CD4-positive, alpha-beta memory T cell (primary cell): ENCODE results near the gene CHCHD6. TPM values are rescaled to one million over a fixed set of nuclear protein-coding genes. Genes with fewer than 3 reads are reported as not detected.

ENCODE experiments used
- CTCF ChIA-PET: fragments of 350-600 bp; sonication (Branson Sonifier 250); formaldehyde crosslinking; loops from one replicate; lab custom pipeline; 2021; ENCODE audit warnings: inconsistent platforms; ENCODE audit not compliant: partially characterized antibody; lab: Charles Lee
- POLR2A ChIA-PET: fragments of 350-600 bp; sonication (Branson Sonifier 250); formaldehyde crosslinking; loops from one replicate; lab custom pipeline; 2021; ENCODE audit not compliant: partially characterized antibody; lab: Charles Lee
- DNase-seq, 5 donors: peaks; one replicate each; pipeline versions ENCODE4 v3.0.0 to v3.0.0-alpha.2; 2020 to 2022; ENCODE audit warnings: mixed read lengths in 1 of 5
- H3K27ac ChIP-seq: one replicate; pipeline ENCODE4 v1.7.0; 2013; ENCODE audit warnings: low read depth, low read length
- H3K27me3 ChIP-seq: 2 replicates; pipeline ENCODE4 v1.7.0; 2013; ENCODE audit warnings: mild to moderate bottlenecking, low read length, moderate library complexity; ENCODE audit not compliant: insufficient read depth
- H3K36me3 ChIP-seq: 2 replicates; pipeline ENCODE4 v1.7.0; 2013; ENCODE audit warnings: mild to moderate bottlenecking, low read length, moderate library complexity; ENCODE audit not compliant: insufficient read depth
- H3K4me1 ChIP-seq: 2 replicates; pipeline ENCODE4 v1.7.0; 2013; ENCODE audit warnings: mild to moderate bottlenecking, low read length, moderate library complexity; ENCODE audit not compliant: insufficient read depth
- H3K4me3 ChIP-seq, 2 donors: one replicate each; pipeline ENCODE4 v1.7.0; 2013; ENCODE audit warnings: low read length in 2 of 2, mild to moderate bottlenecking in 1 of 2
- H3K9me3 ChIP-seq, 2 donors: one replicate each; pipeline ENCODE4 v1.7.0; 2013; ENCODE audit warnings: low read length in 2 of 2, control low read depth in 1 of 2; ENCODE audit not compliant: control insufficient read depth in 1 of 2
- H3K27ac Mint-ChIP-seq, 7 donors: one replicate each; pipeline ENCODE4 v1.8.0; 2020 to 2021; ENCODE audit warnings: mixed read lengths in 7 of 7, mild to moderate bottlenecking in 6 of 7, inconsistent platforms in 3 of 7, moderate library complexity in 3 of 7
- H3K27me3 Mint-ChIP-seq, 2 donors: one replicate each; pipeline ENCODE4 v1.8.0; 2020 to 2021; ENCODE audit warnings: mixed read lengths in 2 of 2
- H3K36me3 Mint-ChIP-seq, 2 donors: one replicate each; pipeline ENCODE4 v1.8.0; 2020 to 2021; ENCODE audit warnings: mixed read lengths in 2 of 2, inconsistent platforms in 1 of 2, mild to moderate bottlenecking in 1 of 2
- H3K4me1 Mint-ChIP-seq, 4 donors: one replicate each; pipeline ENCODE4 v1.8.0; 2020 to 2021; ENCODE audit warnings: mixed read lengths in 4 of 4, mild to moderate bottlenecking in 1 of 4
- H3K4me3 Mint-ChIP-seq, 8 donors: one replicate each; pipeline ENCODE4 v1.8.0; 2020 to 2021; ENCODE audit warnings: mixed read lengths in 8 of 8, mild to moderate bottlenecking in 7 of 8, moderate library complexity in 6 of 8, inconsistent platforms in 3 of 8
- H3K9me3 Mint-ChIP-seq, 8 donors: one replicate each; pipeline ENCODE4 v1.8.0; 2020 to 2021; ENCODE audit warnings: mixed read lengths in 8 of 8, mild to moderate bottlenecking in 5 of 8, inconsistent platforms in 3 of 8, moderate library complexity in 1 of 8
- intact Hi-C: fragments of 100-400 bp; cut with micrococcal nuclease; formaldehyde crosslinking; loops from one replicate; pipeline ENCODE4 v1.15.1; 2023
- polyA plus RNA-seq, 2 donors: library from polyadenylated mRNA; unstranded; fragments of 300-500 nt; fragmentation: Illumina TruSeq; gene quantifications; one replicate each; pipeline ENCODE4 v1.2.3, GENCODE V29; 2021
- total RNA-seq, 2 experiments: library from RNA; stranded (reverse); gene quantifications; one replicate each; pipeline ENCODE4 v1.2.3, GENCODE V29; 2021

Gene CHCHD6
- total and polyA plus RNA-seq, 4 experiments from 2014 or later = 7.3 to 12.3 (median 10.2) TPM

GRCh38 chr3:126895178-126896066, 191.4 kb downstream of the CHCHD6 start:
- H3K27me3 Mint-ChIP-seq = no peaks in the 10 kb centered on the region
- no peak overlapping the region for H3K27ac Mint-ChIP-seq
- H3K4me3 Mint-ChIP-seq = no peak overlapping the region
- intact Hi-C loops = no loop called here
- Histone ChIP-seq H3K27me3 (no peaks in the 10 kb centered on the region), H3K9me3 (no peaks in the 10 kb centered on the region), H3K27ac (no peak overlapping the region), H3K36me3 (no peaks in the 10 kb centered on the region), H3K4me3 (no peak overlapping the region), H3K4me1 (no peaks in the 10 kb centered on the region)
- POLR2A ChIA-PET = no interaction called here
- CTCF ChIA-PET = no interaction called here
- H3K36me3 Mint-ChIP-seq = peaks cover 0 to 6% of the 10 kb centered on the region in 2 donors
- no peak for DNase-seq
- H3K4me1 Mint-ChIP-seq = peaks cover 0 to 4% (median 1%) of the 10 kb centered on the region in 4 donors
- no peaks in the 10 kb centered on the region for H3K9me3 Mint-ChIP-seq

GRCh38 chr3:126896067-126896441, 192.0 kb downstream of the CHCHD6 start:
- Histone ChIP-seq H3K27me3 (no peaks in the 10 kb centered on the region), H3K4me1 (no peaks in the 10 kb centered on the region), H3K4me3 (no peak overlapping the region), H3K27ac (no peak overlapping the region), H3K9me3 (no peaks in the 10 kb centered on the region), H3K36me3 (no peaks in the 10 kb centered on the region)
- Mint-ChIP-seq H3K4me3 (no peak overlapping the region), H3K27me3 (no peaks in the 10 kb centered on the region), H3K4me1 (peaks cover 0 to 4% (median 1%) of the 10 kb centered on the region in 4 donors), H3K36me3 (peaks cover 0 to 7% of the 10 kb centered on the region in 2 donors), H3K9me3 (no peaks in the 10 kb centered on the region), H3K27ac (peak overlapping the region in 1 of 7 donors; percentile 57)
- intact Hi-C loops = no loop called here
- no peak for DNase-seq
- POLR2A ChIA-PET = no interaction called here
- CTCF ChIA-PET = no interaction called here

- H3K27me3 ChIP-seq = no peaks in the 10 kb centered on the region
Observed at GRCh38 chr3:126896968-126897367, 192.9 kb downstream of the CHCHD6 start.

DNA sequence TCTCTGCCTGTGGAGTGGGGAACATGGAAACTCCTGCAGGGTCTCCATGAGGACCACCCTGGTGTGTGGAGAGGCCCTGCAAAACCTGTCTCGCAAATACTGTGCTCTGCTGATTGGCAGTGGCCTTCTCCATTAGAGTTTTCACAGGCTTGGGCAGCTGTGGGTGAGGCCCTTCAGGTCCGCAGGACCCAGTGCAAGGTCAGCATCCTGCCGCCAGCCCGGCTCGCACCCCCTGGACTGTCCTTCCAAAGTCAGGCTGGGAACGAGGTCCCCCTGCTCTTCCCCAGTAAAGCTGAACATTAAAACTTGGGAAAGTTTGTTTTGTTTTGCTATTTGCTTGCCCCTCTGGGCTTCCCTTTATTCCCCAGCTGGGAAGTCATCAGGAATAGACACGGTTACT, 193.9 kb downstream of the CHCHD6 start:
- Histone ChIP-seq H3K4me1 (no peaks in the 10 kb centered on the region), H3K9me3 (no peaks in the 10 kb centered on the region), H3K27me3 (no peaks in the 10 kb centered on the region), H3K4me3 (no peak overlapping the region), H3K36me3 (no peaks in the 10 kb centered on the region), H3K27ac (no peak overlapping the region)
- intact Hi-C loops = no loop called here
- Mint-ChIP-seq H3K4me1 (peaks cover 0 to 3% (median 0%) of the 10 kb centered on the region in 4 donors), H3K27me3 (no peaks in the 10 kb centered on the region), H3K9me3 (no peaks in the 10 kb centered on the region), H3K27ac (no peak overlapping the region), H3K36me3 (peaks cover 0 to 3% of the 10 kb centered on the region in 2 donors), H3K4me3 (no peak overlapping the region)
- ChIA-PET CTCF (no interaction called here), POLR2A (no interaction called here)
- DNase-seq = no peak

More at GRCh38 chr3:126896968-126897367, 192.9 kb downstream of the CHCHD6 start:
- no peak overlapping the region for H3K4me3 ChIP-seq
- Mint-ChIP-seq H3K27me3 (no peaks in the 10 kb centered on the region), H3K9me3 (no peaks in the 10 kb centered on the region), H3K4me3 (no peak overlapping the region), H3K4me1 (peaks cover 0 to 4% (median 1%) of the 10 kb centered on the region in 4 donors), H3K36me3 (peaks cover 0 to 7% of the 10 kb centered on the region in 2 donors), H3K27ac (peak overlapping the region in 1 of 7 donors; percentile 30)
- intact Hi-C loops = no loop called here
- no peaks in the 10 kb centered on the region for H3K36me3 ChIP-seq
- POLR2A ChIA-PET = no interaction called here
- no peaks in the 10 kb centered on the region for H3K9me3 ChIP-seq
- no peak for DNase-seq
- no peak overlapping the region for H3K27ac ChIP-seq
- H3K4me1 ChIP-seq = no peaks in the 10 kb centered on the region
- CTCF ChIA-PET = no interaction called here

DNA sequence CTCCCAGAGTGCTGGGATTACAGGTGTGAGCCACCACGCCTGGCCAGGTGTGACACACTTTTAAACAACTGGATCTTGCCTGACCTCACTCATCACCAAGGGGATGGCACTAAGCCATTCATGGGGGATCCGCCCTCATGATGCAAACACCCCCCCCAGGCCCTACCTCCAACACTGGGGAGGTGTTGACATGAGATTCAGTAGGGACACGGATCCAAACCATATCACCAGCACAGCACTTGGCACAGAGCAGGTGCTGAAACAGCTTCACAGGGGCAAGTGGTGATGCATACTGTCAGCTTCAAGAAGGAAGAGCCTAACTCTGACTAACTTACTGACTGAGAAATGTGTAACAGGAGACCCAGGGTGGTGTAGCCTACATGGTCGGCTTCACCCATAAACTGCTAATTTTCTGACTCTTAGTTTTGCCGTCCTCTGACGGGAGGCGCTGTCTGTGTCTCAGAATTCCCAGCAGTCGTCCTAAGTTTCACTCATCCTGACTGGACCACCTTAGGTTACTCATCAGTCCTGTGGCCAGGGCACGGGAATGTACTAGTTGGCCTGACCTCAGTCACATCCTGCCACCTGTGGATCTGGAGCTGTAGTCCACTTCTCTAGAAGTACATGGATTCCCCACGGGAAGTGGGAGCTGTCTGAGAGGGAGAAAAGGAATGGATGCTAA, 197.0 kb downstream of the CHCHD6 start:
- intact Hi-C loops = no loop called here
- H3K4me1 ChIP-seq = no peaks in the 10 kb centered on the region
- Mint-ChIP-seq H3K27ac (no peak overlapping the region), H3K4me1 (peaks cover 0 to under 1% (median 0%) of the 10 kb centered on the region in 4 donors), H3K4me3 (no peak overlapping the region), H3K9me3 (no peaks in the 10 kb centered on the region), H3K27me3 (no peaks in the 10 kb centered on the region), H3K36me3 (peaks cover 0 to 3% of the 10 kb centered on the region in 2 donors)
- no peaks in the 10 kb centered on the region for H3K9me3 ChIP-seq
- no peak overlapping the region for H3K27ac ChIP-seq
- H3K36me3 ChIP-seq = no peaks in the 10 kb centered on the region
- no peak for DNase-seq
- ChIA-PET POLR2A (no interaction called here), CTCF (no interaction called here)
- no peak overlapping the region for H3K4me3 ChIP-seq
- no peaks in the 10 kb centered on the region for H3K27me3 ChIP-seq

GRCh38 chr3:126901631-126902030, 197.6 kb downstream of the CHCHD6 start:
- Mint-ChIP-seq H3K36me3 (peaks cover 0 to 3% of the 10 kb centered on the region in 2 donors), H3K9me3 (no peaks in the 10 kb centered on the region), H3K4me3 (no peak overlapping the region), H3K4me1 (peaks cover 0 to 4% (median 0%) of the 10 kb centered on the region in 4 donors), H3K27ac (no peak overlapping the region), H3K27me3 (no peaks in the 10 kb centered on the region)
- Histone ChIP-seq H3K27ac (no peak overlapping the region), H3K4me1 (no peaks in the 10 kb centered on the region), H3K4me3 (no peak overlapping the region), H3K36me3 (no peaks in the 10 kb centered on the region), H3K27me3 (no peaks in the 10 kb centered on the region), H3K9me3 (no peaks in the 10 kb centered on the region)
- intact Hi-C loops = no loop called here
- ChIA-PET CTCF (no interaction called here), POLR2A (no interaction called here)
- DNase-seq = no peak

DNA sequence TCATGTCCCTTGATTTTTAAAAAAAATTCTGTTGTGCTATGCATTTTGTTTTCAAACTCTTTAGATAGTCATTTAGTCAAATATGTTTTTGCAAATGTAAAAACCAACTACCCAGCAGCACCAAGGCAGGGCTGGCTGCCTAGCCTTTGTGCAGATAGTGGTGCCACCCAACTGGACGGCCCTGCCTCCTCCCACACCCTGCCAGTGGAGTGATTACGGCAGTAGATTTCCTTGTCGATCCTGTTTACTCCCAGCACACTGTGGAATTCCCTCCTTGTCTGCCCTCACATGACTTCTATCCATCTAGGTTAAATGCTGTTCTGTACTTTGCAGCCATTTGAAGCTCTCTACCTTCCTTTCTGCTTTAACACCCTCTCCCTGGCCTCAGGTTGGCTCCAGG, 199.5 kb downstream of the CHCHD6 start:
- Mint-ChIP-seq H3K9me3 (no peaks in the 10 kb centered on the region), H3K4me1 (peaks cover under 1 to 8% (median 3%) of the 10 kb centered on the region in 4 donors), H3K27ac (no peak overlapping the region), H3K27me3 (no peaks in the 10 kb centered on the region), H3K36me3 (peaks cover 0 to 3% of the 10 kb centered on the region in 2 donors), H3K4me3 (no peak overlapping the region)
- intact Hi-C loops = no loop called here
- no peak overlapping the region for H3K4me3 ChIP-seq
- H3K27ac ChIP-seq = no peak overlapping the region
- peaks cover 4% of the 10 kb centered on the region for H3K4me1 ChIP-seq
- no peaks in the 10 kb centered on the region for H3K27me3 ChIP-seq
- no peaks in the 10 kb centered on the region for H3K36me3 ChIP-seq
- no peaks in the 10 kb centered on the region for H3K9me3 ChIP-seq
- DNase-seq = no peak
- CTCF ChIA-PET = no interaction called here
- POLR2A ChIA-PET = no interaction called here
